Amygdala (tissue), 56 donors: ENCODE measurements around the gene PPP3CB.
A peak's percentile ranks its signal among the peaks of the same experiment; 100 is the strongest.

Experiments used
- DNase-seq, 56 donors: peaks; one replicate each; lab custom pipeline; 2025; lab: John Stamatoyannopoulos, UW

Gene PPP3CB

GRCh38 chr10:73485320-73485719 is 10.5 kb downstream of the PPP3CB start:
- no peak for DNase-seq

GRCh38 chr10:73480158-73480557 is 15.7 kb downstream of the PPP3CB start:
- no peak for DNase-seq

DNA sequence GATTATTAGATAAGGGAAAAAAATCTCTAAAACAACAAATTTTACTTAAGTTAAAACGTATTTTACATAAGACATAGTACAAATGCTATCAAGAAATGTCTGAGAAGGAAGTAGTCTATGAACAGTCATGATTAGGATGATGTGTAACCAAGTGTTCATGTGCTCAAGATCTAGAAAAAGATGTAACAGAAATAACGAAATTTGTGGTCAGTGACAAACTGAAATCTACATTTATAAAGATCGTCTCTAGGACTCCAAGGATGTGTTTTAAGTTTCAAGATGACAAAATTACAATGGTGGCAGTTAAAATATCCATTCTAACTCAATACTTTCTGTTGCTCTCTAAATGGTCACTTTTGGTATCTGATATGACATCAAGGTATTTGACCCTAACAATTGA is 17.2 kb downstream of the PPP3CB start:
- no peak for DNase-seq

- no peak for DNase-seq
Measured at GRCh38 chr10:73471226-73471625, 24.6 kb downstream of the PPP3CB start.

DNA sequence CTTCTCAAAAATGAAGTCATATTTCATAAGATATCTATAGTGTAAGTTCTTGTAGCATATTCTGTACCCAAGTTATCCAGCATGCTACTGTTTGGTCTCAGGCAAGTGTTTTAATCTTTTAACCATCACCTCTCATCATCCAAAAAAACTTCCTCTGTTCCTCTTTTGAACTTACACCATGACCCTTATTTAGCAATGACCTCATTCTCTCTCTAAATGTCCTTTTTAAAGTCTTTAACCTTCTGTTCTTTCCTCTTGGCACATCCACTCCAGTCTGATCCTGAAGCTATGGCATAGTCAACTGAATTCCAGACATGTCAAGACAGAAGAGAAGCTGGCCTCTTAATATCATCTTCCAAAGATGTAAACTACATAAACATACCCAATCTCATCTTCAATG is 26.2 kb downstream of the PPP3CB start:
- DNase-seq, result no peak

DNA sequence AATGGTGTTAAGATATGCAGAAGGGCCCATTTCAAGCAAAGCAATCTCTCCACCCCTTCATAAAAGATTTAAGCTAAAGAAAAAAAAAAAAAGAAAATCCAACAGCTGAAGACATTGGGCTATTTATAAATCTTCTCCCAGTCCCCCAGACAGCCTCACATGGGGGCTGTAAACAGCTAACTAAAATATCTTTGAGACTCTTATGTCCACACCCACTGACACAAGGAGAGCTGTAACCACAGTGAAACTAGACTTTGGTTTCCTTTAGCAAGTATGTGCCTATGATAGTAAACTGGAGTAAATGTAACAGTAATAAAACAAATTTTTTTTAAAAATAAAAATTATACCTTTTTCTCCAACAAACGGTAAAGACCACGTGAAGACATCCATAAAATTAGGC is 28.6 kb downstream of the PPP3CB start:
- peak in 1 of 56 donors; percentile 6 for DNase-seq

GRCh38 chr10:73465978-73466726 is 29.7 kb downstream of the PPP3CB start:
- no peak for DNase-seq

- no peak for DNase-seq
Measured at GRCh38 chr10:73460897-73461296, 34.9 kb downstream of the PPP3CB start.

- DNase-seq, result no peak
Measured at GRCh38 chr10:73459683-73460314, 36.0 kb downstream of the PPP3CB start.

- no peak for DNase-seq
Measured at GRCh38 chr10:73456187-73456890, 39.5 kb downstream of the PPP3CB start.

- no peak for DNase-seq
Measured at GRCh38 chr10:73449113-73449512, 46.7 kb downstream of the PPP3CB start.

GRCh38 chr10:73448384-73448783 is 47.4 kb downstream of the PPP3CB start:
- no peak for DNase-seq

GRCh38 chr10:73446926-73447325 is 48.9 kb downstream of the PPP3CB start:
- DNase-seq, result no peak

DNA sequence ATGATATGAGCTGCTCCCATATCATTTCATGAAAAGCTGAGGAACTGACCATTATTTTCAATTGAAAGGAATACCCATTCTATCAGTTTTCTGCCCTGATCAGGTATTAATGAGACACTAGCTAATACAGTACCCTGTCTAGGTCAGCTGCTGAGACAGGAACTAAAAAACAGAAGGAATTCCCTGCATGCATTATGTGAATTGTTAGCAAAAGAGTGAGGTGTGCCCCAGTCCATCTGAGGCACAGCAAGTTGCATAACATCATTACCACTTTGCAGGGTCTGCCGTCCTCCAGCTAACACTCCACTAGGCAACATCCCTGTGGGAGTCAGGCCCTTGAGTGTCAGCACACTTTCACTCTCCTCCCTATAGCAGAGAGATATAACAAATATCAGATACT is 51.4 kb downstream of the PPP3CB start:
- DNase-seq, result no peak

GRCh38 chr10:73439605-73440312 is 56.1 kb downstream of the PPP3CB start:
- DNase-seq, result peak in 1 of 56 donors; percentile 14

DNA sequence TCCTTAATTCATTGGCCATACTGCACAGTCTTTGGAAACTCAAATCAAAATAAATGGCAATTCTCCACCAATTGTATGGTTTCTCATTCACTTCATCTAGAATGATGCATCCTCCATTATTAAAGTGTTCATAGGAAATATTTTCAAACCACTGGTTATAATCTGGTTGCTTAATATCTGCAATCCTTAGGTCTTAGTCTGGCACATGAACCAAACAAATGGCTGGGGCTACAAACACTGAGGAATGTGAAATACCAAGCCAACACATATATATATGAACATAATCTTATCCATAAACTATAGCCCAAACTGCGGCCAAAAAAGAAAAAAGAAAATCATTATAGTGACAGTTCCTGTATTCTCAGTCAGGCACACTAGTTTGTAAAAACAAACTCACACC is 56.8 kb downstream of the PPP3CB start:
- no peak for DNase-seq

GRCh38 chr10:73433538-73433867 is 62.3 kb downstream of the PPP3CB start, which contains the start of gene MSS51:
MSS51 (minus strand) TSS chr10:73433561; CDS start chr10:73428284, 5,277 bp downstream.
- DNase-seq, result no peak

DNA sequence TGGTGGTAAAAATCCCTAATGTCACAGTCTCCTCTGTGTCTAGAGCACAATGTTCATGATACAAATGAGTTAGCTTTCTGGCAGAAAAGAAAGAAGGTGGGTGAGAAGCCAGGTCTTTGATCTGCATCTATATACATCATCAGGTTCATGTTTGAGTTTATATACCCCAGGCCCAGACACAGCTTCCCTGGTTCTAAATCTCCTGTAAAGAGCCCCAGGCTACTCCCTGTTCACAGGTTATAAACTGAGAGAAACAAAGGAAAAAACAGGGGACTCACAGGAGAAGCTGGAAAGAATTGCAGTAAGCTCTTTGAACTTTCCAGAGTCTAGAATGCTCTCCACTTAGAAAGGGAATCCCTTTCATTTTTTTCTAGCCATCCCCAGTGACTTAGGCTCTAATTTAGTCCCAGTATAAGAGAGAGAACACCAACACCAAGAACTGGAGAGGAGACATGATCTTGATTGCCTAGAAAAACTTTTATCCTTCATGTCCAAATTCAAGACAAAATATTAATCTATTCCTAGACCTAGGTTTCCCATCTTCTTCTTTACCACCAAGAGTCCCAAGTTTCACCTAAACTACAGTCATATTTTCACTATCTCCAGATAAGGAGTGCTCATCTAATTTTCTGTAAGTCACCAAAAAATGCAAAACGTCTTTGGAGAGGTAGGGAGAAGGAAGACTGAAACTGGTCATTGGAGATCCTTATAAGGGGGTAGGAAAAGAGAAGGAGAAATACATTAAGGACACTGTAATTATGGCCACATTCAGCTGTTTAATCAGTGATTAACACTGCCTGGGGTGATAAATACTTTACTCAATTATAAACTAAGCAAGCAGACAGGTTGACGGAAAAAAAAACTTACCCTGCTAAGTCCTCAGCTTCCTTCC is 62.9 kb downstream of the PPP3CB start:
- no peak for DNase-seq

- no peak for DNase-seq
Measured at GRCh38 chr10:73426318-73426717, 69.5 kb downstream of the PPP3CB start.

GRCh38 chr10:73424478-73424877 is 71.3 kb downstream of the PPP3CB start:
- no peak for DNase-seq
